NB4 (cell line): Measurements from ENCODE around the gene ARSB.

Experiments
- DNase-seq: peaks from one replicate; pipeline ENCODE4 v3.0.0; 2010; ENCODE audit warnings: low read depth
- H3K4me3 ChIP-seq: one replicate; pipeline ENCODE4 v1.5.1; 2011; ENCODE audit warnings: mild to moderate bottlenecking, low read depth, low read length, moderate library complexity
- MYC ChIP-seq: IDR thresholded peaks from 2 replicates; pipeline ENCODE4 v1.6.1; 2011; ENCODE audit warnings: low read depth, low read length
- POLR2A ChIP-seq: IDR thresholded peaks from 2 replicates; pipeline ENCODE4 v1.6.1; 2011; ENCODE audit warnings: mild to moderate bottlenecking; ENCODE audit not compliant: insufficient read length; ENCODE audit errors: extremely low read depth
- TF ChIP-seq, protein P1 (sequence below): IDR thresholded peaks from 2 replicates; pipeline ENCODE4 v1.6.1; 2011; ENCODE audit warnings: low read depth, low read length
- TF ChIP-seq, protein P2 (sequence below): IDR thresholded peaks from one replicate; pipeline ENCODE4 v1.5.1; 2012; ENCODE audit warnings: low read depth, low read length

The ARSB gene

DNA sequence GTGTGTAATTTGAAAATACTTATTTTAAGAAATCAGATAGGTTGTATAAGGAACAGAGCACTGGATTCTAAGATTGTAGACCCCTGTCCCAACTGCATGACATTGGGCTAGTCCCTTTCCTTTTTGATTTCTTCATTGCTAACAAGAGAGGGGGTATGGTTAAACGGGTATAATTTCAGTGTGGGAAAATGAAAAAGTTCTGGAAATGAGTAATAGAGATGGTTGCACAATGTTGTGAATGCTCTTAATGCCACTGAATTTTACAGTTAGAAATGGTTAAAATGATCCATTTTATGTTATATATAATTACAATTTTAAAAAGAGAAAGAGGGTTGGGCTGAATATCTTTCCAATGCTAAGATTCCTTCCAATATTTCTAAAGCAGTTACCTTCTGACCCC, 233.2 kb downstream of the ARSB start:
- H3K4me3 ChIP-seq: no peak overlapping the region
- TF ChIP-seq, protein P1, sequence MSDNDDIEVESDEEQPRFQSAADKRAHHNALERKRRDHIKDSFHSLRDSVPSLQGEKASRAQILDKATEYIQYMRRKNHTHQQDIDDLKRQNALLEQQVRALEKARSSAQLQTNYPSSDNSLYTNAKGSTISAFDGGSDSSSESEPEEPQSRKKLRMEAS: no peak
- TF ChIP-seq, protein P2, sequence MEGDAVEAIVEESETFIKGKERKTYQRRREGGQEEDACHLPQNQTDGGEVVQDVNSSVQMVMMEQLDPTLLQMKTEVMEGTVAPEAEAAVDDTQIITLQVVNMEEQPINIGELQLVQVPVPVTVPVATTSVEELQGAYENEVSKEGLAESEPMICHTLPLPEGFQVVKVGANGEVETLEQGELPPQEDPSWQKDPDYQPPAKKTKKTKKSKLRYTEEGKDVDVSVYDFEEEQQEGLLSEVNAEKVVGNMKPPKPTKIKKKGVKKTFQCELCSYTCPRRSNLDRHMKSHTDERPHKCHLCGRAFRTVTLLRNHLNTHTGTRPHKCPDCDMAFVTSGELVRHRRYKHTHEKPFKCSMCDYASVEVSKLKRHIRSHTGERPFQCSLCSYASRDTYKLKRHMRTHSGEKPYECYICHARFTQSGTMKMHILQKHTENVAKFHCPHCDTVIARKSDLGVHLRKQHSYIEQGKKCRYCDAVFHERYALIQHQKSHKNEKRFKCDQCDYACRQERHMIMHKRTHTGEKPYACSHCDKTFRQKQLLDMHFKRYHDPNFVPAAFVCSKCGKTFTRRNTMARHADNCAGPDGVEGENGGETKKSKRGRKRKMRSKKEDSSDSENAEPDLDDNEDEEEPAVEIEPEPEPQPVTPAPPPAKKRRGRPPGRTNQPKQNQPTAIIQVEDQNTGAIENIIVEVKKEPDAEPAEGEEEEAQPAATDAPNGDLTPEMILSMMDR: no peak
- TF ChIP-seq MYC: no peak
- no peak for TF ChIP-seq POLR2A
- DNase-seq: no peak

DNA sequence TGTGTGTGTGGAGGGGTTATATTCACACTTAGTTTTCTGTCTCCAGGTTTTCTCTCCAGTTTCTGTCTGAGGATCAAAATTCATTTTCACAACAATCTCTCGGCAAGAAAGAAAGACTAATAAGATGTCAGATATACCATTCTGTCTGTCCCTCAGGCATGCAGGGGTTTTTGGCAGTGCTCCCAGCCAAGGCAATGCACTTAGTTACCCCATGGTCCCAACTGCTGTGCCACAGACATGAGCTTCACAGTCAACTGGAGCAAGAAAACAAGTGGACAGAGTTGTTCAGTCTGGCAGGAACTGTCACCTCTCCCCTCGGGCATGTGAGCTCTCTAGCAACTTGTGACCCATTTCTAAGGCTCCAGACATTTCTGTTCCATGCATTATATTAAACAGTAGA, 234.8 kb downstream of the ARSB start:
- TF ChIP-seq MYC (no peak), POLR2A (no peak)
- TF ChIP-seq, protein P1: no peak
- TF ChIP-seq, protein P2: no peak

DNA sequence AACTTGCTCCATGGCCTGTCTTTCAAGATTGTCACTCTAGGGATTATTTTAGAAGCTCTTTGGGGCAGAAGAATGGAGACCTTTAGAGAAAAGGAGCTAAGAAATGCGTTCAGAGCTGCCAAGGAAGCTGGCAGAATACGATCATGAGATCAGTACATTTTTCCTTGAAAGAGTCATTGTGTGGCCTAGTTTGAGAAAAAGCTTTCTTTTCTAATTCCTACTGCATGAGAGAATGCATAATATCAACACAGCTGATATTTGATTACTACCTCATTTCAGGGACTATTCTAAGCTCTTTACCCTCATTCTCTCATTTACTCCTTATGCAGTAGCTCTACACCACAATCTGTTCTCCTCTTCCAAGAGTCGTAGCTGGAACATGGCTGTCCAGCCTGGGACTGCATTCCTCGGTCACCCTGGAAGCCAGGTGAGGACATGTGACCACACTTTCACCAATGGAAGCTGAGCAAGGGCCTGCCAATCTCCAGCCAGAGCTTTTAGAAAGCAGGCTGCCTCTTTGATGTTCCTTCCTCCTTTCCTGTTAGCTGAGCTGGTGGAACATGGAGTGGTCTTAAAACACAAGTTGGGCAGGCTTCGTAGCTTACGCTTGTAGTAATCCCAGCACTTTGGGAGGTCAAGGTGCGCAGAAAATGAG, 237.3 kb downstream of the ARSB start:
- no peak for DNase-seq
- no peak for TF ChIP-seq MYC
- H3K4me3 ChIP-seq: no peak overlapping the region

More for the DNA sequence above, 234.8 kb downstream of the ARSB start:
- no peak for DNase-seq
- no peak overlapping the region for H3K4me3 ChIP-seq

DNA sequence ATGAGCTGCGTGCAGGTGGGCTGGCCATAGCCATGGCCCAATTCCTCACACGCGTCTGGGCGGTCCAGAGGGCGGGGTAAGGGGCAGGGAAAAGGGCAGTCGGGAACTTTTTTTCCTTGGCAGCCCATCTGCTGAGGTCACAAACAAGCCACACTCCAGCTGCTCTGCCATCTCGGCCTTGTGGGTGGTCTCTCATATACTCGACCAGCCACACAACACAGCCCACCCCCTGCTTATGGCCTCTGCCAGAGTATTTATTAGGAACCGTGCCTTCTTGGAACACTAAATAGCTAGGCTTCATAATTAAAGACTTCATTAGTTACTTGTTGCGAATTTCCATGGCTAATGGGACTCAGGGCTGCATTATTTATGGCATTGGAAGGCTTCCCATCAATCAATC, 238.1 kb downstream of the ARSB start:
- TF ChIP-seq POLR2A (no peak), MYC (no peak)
- TF ChIP-seq, protein P2: no peak
- TF ChIP-seq, protein P1: no peak
- no peak overlapping the region for H3K4me3 ChIP-seq
- no peak for DNase-seq

DNA sequence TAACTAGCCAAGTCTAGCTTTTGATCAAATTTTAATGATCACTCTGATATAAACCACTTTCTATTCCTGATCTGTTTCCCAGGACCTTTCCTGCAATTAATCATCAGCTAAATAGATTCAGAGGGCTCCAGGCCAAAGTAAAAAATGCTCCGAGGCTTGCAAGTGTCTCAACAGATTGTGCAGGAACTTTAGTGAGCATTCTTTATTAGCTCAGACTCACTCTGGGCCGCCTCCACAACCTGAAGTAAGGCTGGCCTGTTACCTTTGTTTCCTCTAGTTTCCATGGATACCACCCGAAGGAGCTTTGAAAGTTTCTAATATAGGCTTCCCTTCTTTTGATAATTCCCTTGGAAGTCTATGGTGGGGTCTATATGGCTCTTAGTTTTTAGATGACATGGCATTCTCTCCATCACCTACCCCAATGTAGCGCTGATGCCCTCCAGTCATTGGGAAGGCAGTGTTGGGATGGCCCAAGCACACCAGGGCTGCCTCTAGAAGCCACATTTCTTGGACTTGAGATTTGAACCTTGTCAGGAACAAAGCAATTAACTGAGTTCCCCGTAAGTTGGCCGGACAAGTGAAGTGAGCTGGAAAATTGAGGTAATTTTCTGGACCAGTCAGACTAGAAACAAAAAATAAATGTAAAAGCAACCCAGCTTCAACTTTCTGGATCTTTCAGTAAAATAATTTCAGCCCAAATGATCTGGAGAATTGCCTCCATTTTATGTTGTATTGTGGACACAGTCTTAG, 238.9 kb downstream of the ARSB start:
- H3K4me3 ChIP-seq: no peak overlapping the region
- no peak for DNase-seq
- TF ChIP-seq MYC (no peak), POLR2A (no peak)
- TF ChIP-seq, protein P1: no peak
- TF ChIP-seq, protein P2: no peak

DNA sequence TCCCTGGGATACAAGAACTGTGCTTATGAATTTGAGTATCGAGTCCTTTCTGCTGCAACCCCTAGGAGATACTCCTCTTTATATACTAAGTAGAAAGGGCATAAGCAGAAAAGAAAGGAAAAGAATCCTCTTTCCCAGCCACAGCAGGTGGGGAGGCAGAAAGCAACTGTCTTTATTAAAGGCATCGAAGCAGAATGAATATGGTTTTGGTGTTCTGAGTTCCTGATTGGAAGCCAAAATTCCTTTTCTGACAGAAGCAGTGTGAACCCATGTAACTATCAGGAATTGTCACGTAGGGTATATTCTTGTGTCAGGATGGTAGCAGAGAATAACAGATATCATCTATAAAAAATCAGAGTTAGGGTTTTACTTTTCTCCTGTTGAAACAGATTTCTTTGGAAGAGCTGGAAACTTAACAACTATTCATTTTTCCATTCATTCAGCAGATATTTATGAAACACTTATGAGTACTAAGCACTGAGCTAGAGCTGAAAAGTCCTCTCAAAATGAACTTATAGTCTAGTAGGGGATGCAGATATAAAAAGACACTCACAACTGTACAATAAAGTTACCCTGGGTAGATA, 240.1 kb downstream of the ARSB start:
- H3K4me3 ChIP-seq: no peak overlapping the region
- DNase-seq: no peak
- TF ChIP-seq POLR2A (no peak), MYC (no peak)
- TF ChIP-seq, protein P2: no peak
- TF ChIP-seq, protein P1: no peak
